Fibroblast of the aortic adventitia (primary cell): ENCODE measurements around the gene AVEN. TPM values are rescaled to one million over a fixed set of nuclear protein-coding genes. Genes with fewer than 3 reads are reported as not detected.

Source experiments
- DNase-seq: peaks from one replicate; pipeline ENCODE4 v3.0.0-alpha.2; 2010; ENCODE audit warnings: low read depth
- H3K4me3 ChIP-seq: 2 replicates; pipeline ENCODE4 v1.5.1; 2011; ENCODE audit warnings: low read depth, mild to moderate bottlenecking, control low read depth, low read length, moderate library complexity
- CTCF ChIP-seq: IDR thresholded peaks from 2 replicates; pipeline ENCODE4 v1.5.1; 2011; ENCODE audit warnings: mild to moderate bottlenecking, low read length, control low read depth, inconsistent platforms; ENCODE audit not compliant: insufficient read depth
- total RNA-seq: library from RNA; depleted of rRNA; stranded (reverse); fragments of >200 nt; gene quantifications from 2 replicates; pipeline ENCODE4 v1.2.3, GENCODE V29; 2012; ENCODE audit warnings: low replicate concordance

AVEN gene
- total RNA-seq, 1 donor, result 17.2 TPM

GRCh38 chr15:33857726-33858125, 181.3 kb downstream of the AVEN start:
- DNase-seq, result no peak
- no peak for TF ChIP-seq CTCF
- no peak overlapping the region for H3K4me3 ChIP-seq

DNA sequence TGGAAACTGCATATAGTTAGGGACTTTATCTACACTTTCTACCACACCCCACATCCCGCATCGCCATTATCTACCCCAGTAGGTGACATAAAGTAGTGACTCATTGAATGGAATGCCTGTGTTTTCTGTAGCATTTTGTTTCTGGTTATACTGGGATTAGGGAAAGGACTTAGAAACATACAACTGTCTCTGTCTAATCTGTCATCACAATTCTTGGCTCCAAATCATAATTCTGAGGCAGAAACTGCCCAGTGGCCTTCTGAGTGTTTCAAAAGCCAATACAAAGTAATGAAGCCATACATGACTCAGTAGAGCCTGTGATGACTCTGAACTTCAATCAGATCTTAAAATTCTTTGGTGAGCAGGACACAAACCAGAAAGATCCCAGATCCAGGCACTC, 186.4 kb downstream of the AVEN start:
- TF ChIP-seq CTCF, result no peak
- peak; percentile 92 for DNase-seq
- H3K4me3 ChIP-seq, result no peak overlapping the region

DNA sequence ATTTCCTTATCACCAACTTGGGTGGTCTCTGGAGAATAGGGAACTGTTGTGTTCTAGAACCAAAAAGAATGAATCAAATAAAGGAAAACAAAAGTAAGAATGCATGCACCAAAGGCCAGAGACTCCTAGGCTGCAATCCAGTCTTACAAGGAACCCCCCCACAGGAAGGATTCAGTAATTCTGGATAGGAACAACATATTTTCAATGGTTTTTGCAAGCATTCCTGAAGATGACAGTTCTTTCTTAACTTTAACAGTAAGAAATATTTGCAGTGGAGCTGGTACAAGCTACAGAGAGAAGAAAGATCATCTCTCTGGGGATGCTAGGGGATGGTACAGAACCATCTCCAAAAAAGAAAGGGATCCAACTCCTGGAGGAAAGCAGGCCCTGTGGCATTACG, 186.9 kb downstream of the AVEN start:
- peak; percentile 79 for DNase-seq
- TF ChIP-seq CTCF, result no peak
- no peak overlapping the region for H3K4me3 ChIP-seq

GRCh38 chr15:33851079-33851478, 187.9 kb downstream of the AVEN start:
- H3K4me3 ChIP-seq, result no peak overlapping the region
- no peak for DNase-seq
- TF ChIP-seq CTCF, result no peak

- DNase-seq, result no peak
- no peak overlapping the region for H3K4me3 ChIP-seq
- TF ChIP-seq CTCF, result no peak
These were observed 191.0 kb downstream of the AVEN start for GRCh38 chr15:33848011-33848410.

DNA sequence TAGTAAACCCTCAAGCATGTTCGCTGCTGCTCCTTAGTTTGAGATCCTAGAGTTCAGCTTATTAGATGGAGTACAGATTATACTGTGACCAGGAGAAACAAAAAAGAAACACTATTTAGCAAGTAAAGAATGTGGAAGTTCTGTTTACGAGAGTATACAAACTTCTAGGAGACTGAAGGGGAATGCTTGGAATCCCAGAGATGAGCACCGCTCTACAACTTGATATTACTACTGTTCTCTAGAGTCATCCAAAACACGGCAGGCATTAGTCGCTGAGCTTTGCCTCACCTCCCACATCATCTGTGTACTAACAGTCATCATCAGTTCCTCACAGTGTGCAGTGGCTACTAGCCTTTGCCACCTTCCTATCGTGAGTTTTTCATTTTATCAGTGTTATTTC, 192.1 kb downstream of the AVEN start:
- no peak for TF ChIP-seq CTCF
- H3K4me3 ChIP-seq, result no peak overlapping the region
- DNase-seq, result no peak

GRCh38 chr15:33846142-33846541, 192.9 kb downstream of the AVEN start:
- no peak for TF ChIP-seq CTCF

More at GRCh38 chr15:33846142-33846541, 192.9 kb downstream of the AVEN start:
- H3K4me3 ChIP-seq, result no peak overlapping the region
- DNase-seq, result no peak
